Ishikawa (cell line): ENCODE measurements around the gene POLD1.

Source experiments
- EP300 ChIP-seq: IDR thresholded peaks from 2 replicates; pipeline ENCODE4 v1.6.1; 2012; ENCODE audit warnings: borderline replicate concordance
- MAX ChIP-seq: IDR thresholded peaks from 2 replicates; pipeline ENCODE4 v1.6.1; 2012
- TAF1 ChIP-seq: IDR thresholded peaks from 2 replicates; pipeline ENCODE4 v1.6.1; 2012; ENCODE audit warnings: low read depth, mild to moderate bottlenecking

- TF ChIP-seq TAF1 (no peak), EP300 (no peak), MAX (no peak)
These were observed 25.2 kb downstream of the POLD1 start for GRCh38 chr19:50409347-50409746.
